Glutamatergic neuron (in vitro differentiated cells): Measurements from ENCODE around the gene KCNC1. TPM values are rescaled to one million over a fixed set of nuclear protein-coding genes. Genes with fewer than 3 reads are reported as not detected.
A peak's percentile ranks its signal among the peaks of the same experiment; 100 is the strongest.

ENCODE experiments used
- DNase-seq: peaks from one replicate; pipeline ENCODE4 v3.0.0; 2022
- H3K27ac Mint-ChIP-seq: one replicate; pipeline ENCODE4 v1.8.0; 2020; ENCODE audit warnings: mild to moderate bottlenecking, mixed read lengths, inconsistent platforms; ENCODE audit not compliant: unreplicated experiment
- H3K27me3 Mint-ChIP-seq: one replicate; pipeline ENCODE4 v1.8.0; 2020; ENCODE audit warnings: mild to moderate bottlenecking, moderate library complexity, mixed read lengths, inconsistent platforms; ENCODE audit not compliant: unreplicated experiment
- H3K36me3 Mint-ChIP-seq: one replicate; pipeline ENCODE4 v1.8.0; 2020; ENCODE audit warnings: mild to moderate bottlenecking, mixed read lengths, inconsistent platforms; ENCODE audit not compliant: unreplicated experiment
- H3K4me1 Mint-ChIP-seq: one replicate; pipeline ENCODE4 v1.8.0; 2020; ENCODE audit warnings: mild to moderate bottlenecking, low read depth, mixed read lengths, inconsistent platforms; ENCODE audit not compliant: unreplicated experiment
- H3K4me3 Mint-ChIP-seq: one replicate; pipeline ENCODE4 v1.8.0; 2020; ENCODE audit warnings: mild to moderate bottlenecking, mixed read lengths, inconsistent platforms; ENCODE audit not compliant: unreplicated experiment
- H3K9me3 Mint-ChIP-seq: one replicate; pipeline ENCODE4 v1.8.0; 2020; ENCODE audit warnings: mild to moderate bottlenecking, moderate library complexity, mixed read lengths, inconsistent platforms; ENCODE audit not compliant: unreplicated experiment
- CTCF ChIP-seq: fragments of 200-600 bp; sonication (generic); IDR thresholded peaks from one replicate; pipeline ENCODE4 v1.5.0; 2021; ENCODE audit not compliant: partially characterized antibody, unreplicated experiment
- total RNA-seq: library from RNA; stranded (reverse); fragmentation: NEBNext Ultra II Directional; extraction: Animal tissue kit (Norgen Biotek cat#: 25700); gene quantifications from one replicate; pipeline ENCODE4 v1.2.1, GENCODE V29; 2021; ENCODE audit not compliant: unreplicated experiment

Gene KCNC1
- total RNA-seq, 1 donor from 2014 or later, result 12.6 TPM

- Mint-ChIP-seq H3K27ac (peak overlapping the region; percentile 59), H3K4me1 (peaks cover 20% of the 10 kb centered on the region), H3K27me3 (peaks cover 13% of the 10 kb centered on the region), H3K36me3 (peaks cover 4% of the 10 kb centered on the region), H3K4me3 (peak overlapping the region; percentile 19), H3K9me3 (peaks cover 12% of the 10 kb centered on the region)
- DNase-seq, result peak; percentile 12
- no peak for TF ChIP-seq CTCF
These were observed 1.3 kb upstream of the KCNC1 start for GRCh38 chr11:17733261-17733660.

- peak overlapping the region; percentile 63 for H3K4me3 Mint-ChIP-seq
- peaks cover 4% of the 10 kb centered on the region for H3K36me3 Mint-ChIP-seq
- H3K9me3 Mint-ChIP-seq, result peaks cover 10% of the 10 kb centered on the region
- no peak overlapping the region for H3K27ac Mint-ChIP-seq
- H3K27me3 Mint-ChIP-seq, result peaks cover 12% of the 10 kb centered on the region
- H3K4me1 Mint-ChIP-seq, result peaks cover 22% of the 10 kb centered on the region
- no peak for TF ChIP-seq CTCF
- DNase-seq, result peak; percentile 69
These were observed 621 bp downstream of the KCNC1 start for GRCh38 chr11:17734986-17735817.

- Mint-ChIP-seq H3K4me1 (peaks cover 27% of the 10 kb centered on the region), H3K27ac (no peak overlapping the region), H3K9me3 (peaks cover 10% of the 10 kb centered on the region), H3K27me3 (peaks cover 12% of the 10 kb centered on the region), H3K4me3 (peak overlapping the region; percentile 83), H3K36me3 (peaks cover 4% of the 10 kb centered on the region)
- peak; percentile 82 for TF ChIP-seq CTCF
- peak; percentile 63 for DNase-seq
These were observed 1.4 kb downstream of the KCNC1 start for GRCh38 chr11:17735818-17736578.

- Mint-ChIP-seq H3K4me1 (peaks cover 27% of the 10 kb centered on the region), H3K27ac (peak overlapping the region; percentile 6), H3K36me3 (peaks cover 4% of the 10 kb centered on the region), H3K27me3 (peaks cover 12% of the 10 kb centered on the region), H3K9me3 (peaks cover 11% of the 10 kb centered on the region), H3K4me3 (peak overlapping the region; percentile 83)
- no peak for DNase-seq
- TF ChIP-seq CTCF, result no peak
These were observed 2.0 kb downstream of the KCNC1 start for GRCh38 chr11:17736579-17736893.
